Vagina (tissue), 2 donors: ENCODE data around the gene ACSS1. TPM values are rescaled to one million over a fixed set of nuclear protein-coding genes. Genes with fewer than 3 reads are reported as not detected.
A peak's percentile ranks its signal among the peaks of the same experiment; 100 is the strongest.

Source experiments
- DNase-seq, 2 donors: peaks; one replicate each; pipeline ENCODE4 v3.0.0-alpha.2; 2017; ENCODE audit errors: extremely low spot score in 2 of 2
- H3K27ac ChIP-seq: fragments of 200-600 bp; sonication (generic); one replicate; pipeline ENCODE4 v1.5.1; 2019
- H3K27me3 ChIP-seq: fragments of 200-600 bp; sonication (generic); one replicate; pipeline ENCODE4 v1.5.1; 2019
- H3K36me3 ChIP-seq, 2 donors: fragments of 200-600 bp; sonication (generic); one replicate each; pipeline ENCODE4 v1.5.1; 2017 to 2019
- H3K4me1 ChIP-seq: fragments of 200-600 bp; sonication (generic); one replicate; pipeline ENCODE4 v1.5.1; 2019
- H3K4me3 ChIP-seq, 2 donors: fragments of 200-600 bp; sonication (generic); 1 replicate in 1 of 2; 2 replicates in 1 of 2; pipeline ENCODE4 v1.5.1; 2016 to 2019
- H3K9me3 ChIP-seq: fragments of 200-600 bp; sonication (generic); one replicate; pipeline ENCODE4 v1.5.1; 2019
- POLR2A ChIP-seq, 2 donors: fragments of 450-650 bp; IDR thresholded peaks; one replicate each; pipeline ENCODE4 v1.6.1; 2017; ENCODE audit warnings: antibody characterized with exemption in 2 of 2, mild to moderate bottlenecking in 2 of 2, moderate library complexity in 2 of 2
- POLR2AphosphoS5 ChIP-seq, 2 donors: sonication (generic); formaldehyde crosslinking; IDR thresholded peaks; one replicate each; pipeline ENCODE4 v1.9.0; 2017; ENCODE audit warnings: antibody characterized with exemption in 2 of 2, mild to moderate bottlenecking in 2 of 2, low read depth in 1 of 2; ENCODE audit not compliant: insufficient read depth in 1 of 2
- intact Hi-C: fragments of 100-400 bp; cut with DNase I; formaldehyde crosslinking; loops from one replicate; pipeline ENCODE4 v1.15.1; 2023
- total RNA-seq: library from RNA; depleted of rRNA; stranded (reverse); fragments of >200 nt; gene quantifications from one replicate; pipeline ENCODE4 v1.2.3, GENCODE V29; 2016
- TF ChIP-seq, protein P1 (sequence below), 3 experiments: fragments of 450-650 bp in 2 of 3; fragments of 200-600 bp in 1 of 3; sonication (generic) in 1 of 3; IDR thresholded peaks; one replicate each; pipeline ENCODE4 v1.5.1; 2017 to 2019; ENCODE audit warnings: antibody characterized with exemption in 3 of 3, mild to moderate bottlenecking in 2 of 3, moderate library complexity in 2 of 3

The ACSS1 gene
- total RNA-seq, 1 donor from 2014 or later: 26.3 TPM

DNA sequence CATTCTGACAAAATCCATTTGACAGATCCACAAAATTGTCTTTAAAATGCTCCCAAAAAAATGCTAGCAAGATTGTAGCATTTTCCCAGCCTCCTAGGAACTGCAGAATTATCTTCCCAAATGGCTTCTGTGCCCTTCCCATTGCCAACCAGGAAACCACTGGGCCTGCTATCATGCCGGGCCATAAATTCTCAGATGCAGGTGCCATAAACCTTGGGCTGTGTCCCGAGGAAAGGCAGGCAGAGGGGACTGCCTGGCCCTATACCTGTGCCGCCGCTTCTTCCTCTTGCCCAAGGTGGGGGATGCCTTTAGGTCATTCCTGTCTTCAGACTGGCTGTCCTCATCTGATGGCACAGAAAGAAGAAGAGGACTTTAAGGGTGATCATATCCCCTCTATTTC, 21.2 kb upstream of the ACSS1 start:
- Histone ChIP-seq H3K27ac (no peak overlapping the region), H3K36me3 (no peaks in the 10 kb centered on the region), H3K9me3 (no peaks in the 10 kb centered on the region), H3K4me3 (no peak overlapping the region), H3K27me3 (peaks cover 15% of the 10 kb centered on the region), H3K4me1 (peaks cover 28% of the 10 kb centered on the region)
- TF ChIP-seq POLR2AphosphoS5 (IDR thresholded peaks at IDR 0.05; ENCODE audit: insufficient read depth in 1 of 2, low read depth in 1 of 2) (no peak), POLR2A (IDR thresholded peaks at IDR 0.05) (no peak)
- TF ChIP-seq, protein P1, sequence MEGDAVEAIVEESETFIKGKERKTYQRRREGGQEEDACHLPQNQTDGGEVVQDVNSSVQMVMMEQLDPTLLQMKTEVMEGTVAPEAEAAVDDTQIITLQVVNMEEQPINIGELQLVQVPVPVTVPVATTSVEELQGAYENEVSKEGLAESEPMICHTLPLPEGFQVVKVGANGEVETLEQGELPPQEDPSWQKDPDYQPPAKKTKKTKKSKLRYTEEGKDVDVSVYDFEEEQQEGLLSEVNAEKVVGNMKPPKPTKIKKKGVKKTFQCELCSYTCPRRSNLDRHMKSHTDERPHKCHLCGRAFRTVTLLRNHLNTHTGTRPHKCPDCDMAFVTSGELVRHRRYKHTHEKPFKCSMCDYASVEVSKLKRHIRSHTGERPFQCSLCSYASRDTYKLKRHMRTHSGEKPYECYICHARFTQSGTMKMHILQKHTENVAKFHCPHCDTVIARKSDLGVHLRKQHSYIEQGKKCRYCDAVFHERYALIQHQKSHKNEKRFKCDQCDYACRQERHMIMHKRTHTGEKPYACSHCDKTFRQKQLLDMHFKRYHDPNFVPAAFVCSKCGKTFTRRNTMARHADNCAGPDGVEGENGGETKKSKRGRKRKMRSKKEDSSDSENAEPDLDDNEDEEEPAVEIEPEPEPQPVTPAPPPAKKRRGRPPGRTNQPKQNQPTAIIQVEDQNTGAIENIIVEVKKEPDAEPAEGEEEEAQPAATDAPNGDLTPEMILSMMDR (IDR thresholded peaks at IDR 0.05): no peak
- intact Hi-C loops: no loop called here
- peak in 1 of 2 donors; percentile 54 for DNase-seq

DNA sequence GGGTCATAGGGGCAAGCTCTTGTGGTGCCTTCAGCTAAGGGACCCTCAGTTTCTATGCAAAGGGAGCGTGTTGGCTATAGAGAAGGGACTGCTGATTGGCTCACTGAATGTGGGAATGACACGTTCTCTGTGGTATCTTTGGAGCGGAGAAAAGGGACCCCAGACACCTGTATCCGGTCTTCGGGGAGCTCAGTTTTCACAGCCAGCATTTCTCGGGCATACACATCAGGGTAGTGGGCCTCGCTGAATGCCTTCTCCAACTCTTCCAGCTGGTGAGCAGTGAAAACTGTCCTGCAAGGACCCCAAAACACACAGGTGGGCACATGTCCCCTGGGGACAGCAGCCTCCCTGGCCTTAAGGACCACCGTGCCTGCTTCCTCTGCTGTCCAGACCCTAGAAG, 20.7 kb upstream of the ACSS1 start:
- peaks cover 28% of the 10 kb centered on the region for H3K4me1 ChIP-seq
- intact Hi-C loops: no loop called here
- no peaks in the 10 kb centered on the region for H3K36me3 ChIP-seq
- H3K4me3 ChIP-seq: no peak overlapping the region
- no peak overlapping the region for H3K27ac ChIP-seq
- H3K9me3 ChIP-seq: no peaks in the 10 kb centered on the region
- TF ChIP-seq POLR2A (IDR thresholded peaks at IDR 0.05): no peak
- TF ChIP-seq, protein P1 (IDR thresholded peaks at IDR 0.05): no peak
- TF ChIP-seq POLR2AphosphoS5 (IDR thresholded peaks at IDR 0.05; ENCODE audit: insufficient read depth in 1 of 2, low read depth in 1 of 2): no peak
- H3K27me3 ChIP-seq: peaks cover 15% of the 10 kb centered on the region
- peak; percentile 31 to 52 for DNase-seq

DNA sequence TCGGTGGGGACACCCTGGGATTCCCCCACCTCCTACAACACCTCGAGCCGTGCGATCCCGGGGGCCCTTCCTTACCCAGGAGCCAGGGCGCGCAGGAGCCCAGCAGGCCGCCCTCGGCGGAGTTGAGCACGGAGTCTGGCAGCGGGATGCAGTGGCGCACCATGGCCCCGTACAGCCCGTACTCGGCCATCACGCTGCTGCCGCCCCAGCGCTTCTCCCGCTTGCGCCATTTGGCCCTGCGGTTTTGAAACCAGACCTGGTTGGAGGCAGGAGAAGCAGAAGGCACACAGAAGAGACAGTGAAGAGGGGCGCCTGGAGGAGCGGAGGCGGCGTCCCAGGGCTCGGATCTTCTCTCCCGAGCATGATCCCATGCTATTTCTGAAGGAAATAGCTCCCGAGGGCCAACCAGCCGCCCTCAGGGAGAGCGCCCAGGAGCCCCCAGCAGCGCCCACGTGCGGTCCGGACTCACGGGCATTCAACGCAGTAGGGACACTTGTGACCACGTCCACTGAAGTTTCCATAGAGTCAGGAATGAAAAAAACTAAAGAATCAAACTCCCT, 19.8 kb upstream of the ACSS1 start:
- peaks cover 15% of the 10 kb centered on the region for H3K27me3 ChIP-seq
- peaks cover 22% of the 10 kb centered on the region for H3K4me1 ChIP-seq
- peak in 1 of 2 donors; percentile 29 for TF ChIP-seq POLR2AphosphoS5 (IDR thresholded peaks at IDR 0.05; ENCODE audit: insufficient read depth in 1 of 2, low read depth in 1 of 2)
- no peak for TF ChIP-seq POLR2A (IDR thresholded peaks at IDR 0.05)
- peak; percentile 65 to 84 for DNase-seq
- H3K27ac ChIP-seq: no peak overlapping the region
- H3K4me3 ChIP-seq: peak overlapping the region; percentile 21 to 37
- H3K9me3 ChIP-seq: no peaks in the 10 kb centered on the region
- no peaks in the 10 kb centered on the region for H3K36me3 ChIP-seq
- intact Hi-C loops: no loop called here

DNA sequence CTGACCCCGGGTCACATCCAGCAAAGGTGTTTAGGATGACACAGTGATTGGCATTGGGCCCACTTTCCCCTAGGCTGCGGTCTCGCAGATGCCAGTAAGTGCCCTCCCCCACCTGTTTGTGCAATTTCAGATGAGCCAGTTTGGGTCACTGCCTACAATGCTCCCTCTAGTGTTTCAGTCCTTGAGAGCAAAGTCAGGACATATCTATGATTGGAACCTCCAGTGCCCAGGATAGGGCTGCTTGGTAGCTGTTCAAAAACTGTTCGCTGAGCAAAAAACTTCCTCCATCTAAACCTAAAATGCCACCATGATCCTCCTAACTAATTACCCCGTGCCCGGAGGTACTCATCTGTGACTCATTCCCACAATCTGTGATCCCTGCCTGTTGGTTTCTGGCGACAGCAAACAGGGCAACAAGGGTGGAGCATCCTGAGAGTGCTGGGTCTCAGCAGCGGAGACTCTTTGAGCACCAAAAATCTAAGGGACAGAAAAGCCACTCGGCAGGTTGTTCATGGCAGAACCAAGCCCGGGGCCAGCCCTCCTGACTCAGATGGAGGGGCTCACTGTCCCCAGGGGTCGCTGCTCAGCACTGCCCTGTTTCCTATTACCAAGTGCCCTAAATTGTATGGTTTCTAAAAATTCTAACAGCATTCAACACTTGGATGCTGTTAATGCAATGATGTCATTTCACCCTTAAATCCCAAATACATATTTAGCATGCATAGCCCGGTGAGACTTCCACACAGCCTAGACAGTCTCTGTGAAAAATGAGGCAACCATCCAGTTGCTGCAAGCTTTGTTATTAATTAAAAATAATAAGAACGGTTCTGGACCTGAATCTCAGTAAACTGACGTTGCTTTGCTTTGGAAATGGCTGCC, 19.0 kb upstream of the ACSS1 start:
- peak; percentile 72 to 74 for DNase-seq
- no peak overlapping the region for H3K27ac ChIP-seq

DNA sequence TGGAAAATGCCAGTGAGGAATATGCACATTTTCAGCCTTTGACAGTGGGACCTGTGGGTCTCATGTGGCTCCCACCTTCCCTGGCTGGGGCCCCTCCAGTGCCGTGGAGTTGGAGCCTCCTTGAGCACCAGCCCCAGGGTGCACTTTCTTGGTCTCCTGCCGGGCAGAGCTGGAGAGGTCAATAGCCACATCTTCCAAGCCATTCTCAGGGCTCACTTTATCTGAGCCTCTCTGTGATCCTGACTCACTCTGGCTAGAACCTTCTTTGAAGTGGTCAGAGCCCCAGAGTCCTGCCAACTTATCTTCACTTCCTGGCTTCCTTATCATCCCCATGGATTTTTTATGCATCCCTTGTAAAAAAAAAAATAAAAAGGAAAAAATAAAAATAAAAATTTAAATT, 18.3 kb upstream of the ACSS1 start:
- Histone ChIP-seq H3K9me3 (no peaks in the 10 kb centered on the region), H3K4me1 (peaks cover 14% of the 10 kb centered on the region), H3K4me3 (no peak overlapping the region), H3K27me3 (peaks cover 6% of the 10 kb centered on the region), H3K27ac (no peak overlapping the region), H3K36me3 (no peaks in the 10 kb centered on the region)
- TF ChIP-seq POLR2A (IDR thresholded peaks at IDR 0.05) (no peak), POLR2AphosphoS5 (IDR thresholded peaks at IDR 0.05; ENCODE audit: insufficient read depth in 1 of 2, low read depth in 1 of 2) (no peak)
- TF ChIP-seq, protein P1 (IDR thresholded peaks at IDR 0.05): no peak
- intact Hi-C loops: no loop called here
- DNase-seq: peak; percentile 56 to 70

More for the DNA sequence above, 19.0 kb upstream of the ACSS1 start:
- H3K27me3 ChIP-seq: peaks cover 13% of the 10 kb centered on the region
- H3K9me3 ChIP-seq: no peaks in the 10 kb centered on the region
- H3K4me3 ChIP-seq: peak overlapping the region; percentile 21 to 37
- H3K4me1 ChIP-seq: peaks cover 22% of the 10 kb centered on the region
- no peak for TF ChIP-seq POLR2A (IDR thresholded peaks at IDR 0.05)
- TF ChIP-seq POLR2AphosphoS5 (IDR thresholded peaks at IDR 0.05; ENCODE audit: insufficient read depth in 1 of 2, low read depth in 1 of 2): no peak
- TF ChIP-seq, protein P1 (IDR thresholded peaks at IDR 0.05): no peak
- H3K36me3 ChIP-seq: no peaks in the 10 kb centered on the region
- intact Hi-C loops: no loop called here
